Activated CD8-positive, alpha-beta memory T cell treated with anti-CD3 and anti-CD28 coated beads for 36 hours (primary cell): ENCODE data around the gene KRT17. TPM values are rescaled to one million over a fixed set of nuclear protein-coding genes. Genes with fewer than 3 reads are reported as not detected.
"Not testable (repeated sequence)": the region's sequence is repeated elsewhere in the genome, so short reads cannot be mapped to it uniquely, and the experiment has no call there.

Experiments used
- CTCF ChIA-PET: fragments of 350-600 bp; sonication (Branson Sonifier 250); formaldehyde crosslinking; loops from one replicate; lab custom pipeline; 2021; ENCODE audit warnings: antibody characterized with exemption; lab: Charles Lee
- POLR2A ChIA-PET: fragments of 350-600 bp; sonication (Branson Sonifier 250); formaldehyde crosslinking; loops from one replicate; lab custom pipeline; 2021; ENCODE audit warnings: antibody characterized with exemption; lab: Charles Lee
- total RNA-seq, 2 experiments: library from RNA; stranded (reverse); gene quantifications; one replicate each; pipeline ENCODE4 v1.2.3, GENCODE V29; 2021

KRT17 gene
- total RNA-seq, 2 experiments from 2014 or later = 0.27 TPM; not detected in 1

DNA sequence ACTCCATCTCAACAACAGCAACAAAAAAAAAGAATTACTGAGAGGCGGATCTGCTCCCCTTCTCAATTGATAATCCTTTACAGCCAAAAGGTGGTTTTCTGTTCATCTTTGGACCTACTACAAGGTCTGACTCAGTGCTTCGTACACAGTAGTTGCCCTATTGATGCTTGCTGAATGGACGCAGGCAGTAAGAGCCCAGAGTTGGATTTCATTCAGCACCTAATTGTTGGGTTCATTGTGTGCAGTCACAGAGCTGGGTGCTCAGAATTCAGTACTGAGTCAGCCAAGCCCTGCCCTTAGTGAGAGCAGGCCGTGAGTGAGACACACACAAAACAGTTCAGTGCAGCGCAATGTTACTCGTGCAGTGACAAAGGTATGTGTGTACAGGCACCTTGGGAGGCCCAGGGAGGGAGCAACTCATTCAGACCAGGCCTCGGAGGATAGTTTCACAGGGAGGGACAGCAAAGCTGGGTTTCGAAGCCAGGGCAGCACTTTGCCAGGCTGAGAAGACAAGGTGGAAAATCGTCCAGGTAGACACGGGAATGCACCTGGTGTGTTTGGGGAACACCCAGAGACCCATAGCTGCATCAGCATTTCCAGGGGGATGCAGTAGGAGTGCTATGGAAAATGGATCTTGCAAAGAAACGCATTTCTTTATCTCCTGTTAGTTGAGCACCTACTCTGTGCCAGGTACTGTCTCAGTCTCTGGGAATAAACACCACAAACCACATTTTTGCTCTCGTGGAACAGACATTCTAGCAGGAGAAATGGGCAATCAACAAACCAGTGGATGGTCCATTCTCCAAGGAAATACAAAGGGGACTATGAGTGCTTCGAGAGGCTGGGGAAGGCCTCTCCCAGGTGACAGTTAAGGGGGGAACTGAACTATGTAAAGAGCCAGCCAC is 18.1 kb upstream of the KRT17 start:
- ChIA-PET POLR2A (no interaction called here), CTCF (interaction anchor here (1.4 kb wide), 1 partner anchor 93 kb away, joined by 8 read pairs; no protein-coding TSS in a partner anchor)

DNA sequence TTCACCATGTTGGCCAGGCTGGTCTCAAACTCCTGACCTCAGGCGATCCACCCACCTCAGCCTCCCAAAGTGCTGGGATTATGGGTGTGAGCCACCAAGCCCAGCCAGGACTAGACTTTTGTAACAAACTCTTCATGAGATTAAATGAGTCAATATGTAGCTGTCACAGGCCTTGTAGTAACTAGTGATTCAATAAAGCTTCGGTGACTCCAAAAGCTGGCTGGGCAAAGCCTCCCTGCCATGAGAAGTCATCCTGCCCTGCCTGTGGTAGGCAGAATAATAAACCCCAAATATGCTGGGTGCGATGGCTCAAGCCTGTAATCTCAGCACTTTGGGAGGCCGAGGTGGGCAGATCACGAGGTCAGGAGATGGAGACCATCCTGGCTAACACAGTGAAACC is 16.2 kb upstream of the KRT17 start:
- POLR2A ChIA-PET = not testable (repeated sequence)
- CTCF ChIA-PET = interaction anchor here (1.8 kb wide), 1 partner anchor 26 kb away, joined by 5 read pairs; no protein-coding TSS in a partner anchor

DNA sequence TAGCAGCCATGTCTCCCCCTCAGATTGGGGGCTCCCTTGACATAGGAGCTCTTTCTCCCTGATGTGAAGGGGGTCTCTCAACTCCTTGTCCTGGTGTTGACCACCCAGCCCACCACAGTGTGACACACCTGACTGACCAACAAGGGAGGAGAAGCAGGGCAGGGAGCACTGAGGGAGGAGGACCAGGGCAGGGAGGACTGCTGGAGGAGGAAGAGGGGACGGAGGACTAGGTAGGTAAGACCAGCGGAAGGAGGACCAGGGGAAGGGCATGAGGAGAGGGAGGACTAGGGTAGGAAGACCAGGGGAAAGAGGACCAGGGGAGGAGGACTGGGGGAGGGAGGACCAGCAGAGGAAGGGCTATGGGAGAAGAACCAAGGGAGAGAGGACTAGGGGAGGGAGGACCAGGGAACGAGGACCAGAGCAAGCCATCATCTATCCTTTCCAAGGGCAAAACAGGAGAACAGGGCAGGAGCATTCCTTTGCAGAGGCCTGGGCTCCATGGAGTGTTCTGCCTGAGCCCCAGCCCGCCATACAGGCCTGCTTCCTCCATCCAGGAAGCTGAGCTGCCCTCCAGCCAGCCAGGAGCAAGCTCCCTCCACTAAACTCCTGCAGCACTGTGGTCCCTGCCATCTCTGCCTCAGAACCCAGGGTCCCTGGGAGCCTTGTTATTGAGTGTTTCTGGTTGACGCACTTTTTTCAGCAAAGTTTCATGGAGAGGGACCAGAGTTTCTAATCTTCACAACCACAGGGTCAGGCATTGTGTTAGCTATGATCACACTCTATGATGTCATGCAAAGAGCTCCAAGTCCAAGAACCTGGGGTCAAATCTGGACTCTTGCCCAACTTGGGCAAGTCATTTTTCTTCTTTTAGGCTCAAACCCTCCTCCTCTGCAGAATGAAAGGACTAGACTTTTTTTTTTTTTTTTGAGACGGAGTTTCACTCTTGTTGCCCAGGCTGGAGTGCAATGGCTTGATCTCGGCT is 15.4 kb upstream of the KRT17 start:
- CTCF ChIA-PET = interaction anchor here (1.0 to 1.8 kb wide), 3 partner anchors 9 to 27 kb away, joined by 4 to 6 read pairs (median 5); no protein-coding TSS in a partner anchor
- POLR2A ChIA-PET = no interaction called here

GRCh38 chr17:41638941-41639340 is 14.6 kb upstream of the KRT17 start:
- POLR2A ChIA-PET = no interaction called here
- CTCF ChIA-PET = interaction anchor here (1.5 to 1.8 kb wide), 2 partner anchors 10 to 28 kb away, joined by 5 to 6 read pairs; no protein-coding TSS in a partner anchor

GRCh38 chr17:41638194-41638593 is 13.8 kb upstream of the KRT17 start:
- ChIA-PET POLR2A (no interaction called here), CTCF (interaction anchor here (2.3 kb wide), 1 partner anchor 10 kb away, joined by 10 read pairs; no protein-coding TSS in a partner anchor)

- CTCF ChIA-PET = interaction anchor here (1.1 to 2.3 kb wide), 3 partner anchors 11 to 88 kb away, joined by 4 to 10 read pairs (median 4); no protein-coding TSS in a partner anchor
- POLR2A ChIA-PET = no interaction called here
These were observed 12.3 kb upstream of the KRT17 start for GRCh38 chr17:41636652-41637051.

- ChIA-PET POLR2A (no interaction called here), CTCF (interaction anchor here (1.1 kb wide), 1 partner anchor 28 kb away, joined by 4 read pairs; no protein-coding TSS in a partner anchor)
These were observed 11.0 kb upstream of the KRT17 start for GRCh38 chr17:41635121-41636097.

DNA sequence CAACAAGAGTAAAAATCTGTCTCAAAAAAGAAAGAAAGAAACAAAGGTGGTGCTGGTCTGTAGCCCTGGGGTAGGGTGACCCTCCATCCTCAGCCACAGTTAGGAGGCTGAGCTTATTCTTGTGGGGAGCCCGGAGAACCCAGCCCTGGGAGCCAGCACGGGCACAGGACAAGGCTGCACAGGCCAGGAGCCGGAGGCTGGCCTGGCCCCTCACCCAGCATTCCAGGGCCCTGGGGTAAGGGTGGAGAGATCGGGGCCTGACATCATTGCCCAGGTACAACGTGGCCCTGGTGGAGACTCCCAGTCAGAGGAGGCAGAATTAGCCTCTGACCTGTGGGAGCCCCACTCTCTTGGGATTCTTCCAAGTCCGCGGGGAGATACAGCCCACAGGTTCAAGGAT is 10.3 kb upstream of the KRT17 start:
- POLR2A ChIA-PET = no interaction called here
- CTCF ChIA-PET = interaction anchor here (0.7 kb wide), 1 partner anchor 14 kb away, joined by 4 read pairs; no protein-coding TSS in a partner anchor

DNA sequence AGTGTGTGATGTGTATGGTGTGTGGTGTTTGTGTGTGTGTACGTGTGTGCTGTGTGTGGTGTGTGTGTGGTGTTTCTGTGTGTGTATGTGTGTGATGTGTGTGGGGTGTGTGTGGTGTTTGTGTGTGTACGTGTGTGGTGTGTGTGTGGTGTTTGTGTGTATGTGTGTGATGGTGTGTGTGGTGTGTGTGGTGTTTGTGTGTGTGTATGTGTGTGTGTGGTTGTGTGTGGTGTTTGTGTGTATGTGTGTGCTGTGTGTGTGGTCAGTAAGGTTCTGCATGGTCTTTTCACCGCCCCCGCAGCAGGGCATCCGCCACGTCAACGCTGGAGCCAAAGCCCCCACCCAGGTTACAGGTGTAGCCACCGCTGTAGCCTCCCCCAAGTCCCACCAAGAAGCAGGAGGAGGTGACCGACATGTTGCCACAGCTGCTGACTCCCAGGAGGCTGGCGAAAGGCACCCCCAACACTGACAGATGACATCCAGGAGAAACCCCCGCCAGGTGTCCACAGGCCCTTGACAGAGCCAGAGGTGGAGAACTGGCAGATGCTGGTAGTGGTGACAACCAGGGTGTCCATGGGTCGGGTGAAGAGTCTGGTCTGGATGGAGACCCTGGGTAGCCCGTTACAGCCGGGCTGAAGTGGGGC is 9.3 kb upstream of the KRT17 start:
- POLR2A ChIA-PET = no interaction called here
- CTCF ChIA-PET = interaction anchor here (0.7 kb wide), 1 partner anchor 15 kb away, joined by 4 read pairs; no protein-coding TSS in a partner anchor

DNA sequence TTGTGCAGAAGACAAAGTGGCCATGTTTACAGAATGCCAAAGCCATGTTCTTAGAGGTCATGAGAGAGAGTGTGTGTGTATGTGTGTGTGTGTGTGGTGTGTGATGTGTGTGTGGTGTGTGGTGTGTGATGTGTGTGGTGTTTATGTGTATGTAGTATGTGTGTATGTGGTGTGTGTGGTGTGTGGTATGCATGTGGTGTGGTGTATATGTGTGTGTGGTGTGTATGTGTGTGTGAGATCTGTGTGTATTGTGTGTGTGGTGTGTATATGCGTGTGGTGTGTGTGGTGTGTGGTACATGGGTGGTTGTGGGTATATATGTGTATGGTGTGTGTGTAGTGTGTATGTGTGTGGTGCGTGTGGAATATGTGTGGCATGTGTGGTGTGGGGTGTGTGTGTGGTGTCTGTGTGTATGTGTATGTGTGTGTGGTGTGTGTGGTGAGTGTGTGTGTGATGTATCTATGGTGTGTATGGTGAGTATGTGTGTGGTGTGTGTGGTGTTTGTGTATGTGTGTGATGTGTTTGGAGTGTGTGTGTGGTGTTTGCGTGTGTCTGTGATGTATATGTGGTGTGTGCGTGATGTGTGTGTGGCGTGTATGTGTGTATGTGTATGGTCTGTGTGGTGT is 8.2 kb upstream of the KRT17 start:
- ChIA-PET CTCF (no interaction called here), POLR2A (no interaction called here)

DNA sequence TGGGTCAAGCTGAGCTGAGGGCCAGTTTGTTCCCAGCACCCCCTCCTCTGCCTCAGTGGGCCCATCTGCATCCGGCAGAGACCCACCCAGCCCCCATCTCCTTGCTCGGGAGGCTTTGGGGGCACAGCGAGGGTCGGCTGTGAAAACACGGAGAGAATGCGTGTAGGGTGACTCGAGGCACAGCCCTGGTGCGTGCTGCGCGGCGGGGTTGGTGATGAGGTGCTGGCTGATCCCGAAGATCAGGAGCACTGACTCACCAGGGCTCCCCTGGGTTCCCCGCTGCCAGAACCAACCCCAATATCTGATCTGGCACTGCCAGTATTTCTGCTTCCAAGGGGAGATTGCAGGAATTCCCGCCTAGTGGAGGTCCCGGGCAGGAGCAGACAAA is 7.5 kb upstream of the KRT17 start:
- POLR2A ChIA-PET = no interaction called here
- CTCF ChIA-PET = no interaction called here

DNA sequence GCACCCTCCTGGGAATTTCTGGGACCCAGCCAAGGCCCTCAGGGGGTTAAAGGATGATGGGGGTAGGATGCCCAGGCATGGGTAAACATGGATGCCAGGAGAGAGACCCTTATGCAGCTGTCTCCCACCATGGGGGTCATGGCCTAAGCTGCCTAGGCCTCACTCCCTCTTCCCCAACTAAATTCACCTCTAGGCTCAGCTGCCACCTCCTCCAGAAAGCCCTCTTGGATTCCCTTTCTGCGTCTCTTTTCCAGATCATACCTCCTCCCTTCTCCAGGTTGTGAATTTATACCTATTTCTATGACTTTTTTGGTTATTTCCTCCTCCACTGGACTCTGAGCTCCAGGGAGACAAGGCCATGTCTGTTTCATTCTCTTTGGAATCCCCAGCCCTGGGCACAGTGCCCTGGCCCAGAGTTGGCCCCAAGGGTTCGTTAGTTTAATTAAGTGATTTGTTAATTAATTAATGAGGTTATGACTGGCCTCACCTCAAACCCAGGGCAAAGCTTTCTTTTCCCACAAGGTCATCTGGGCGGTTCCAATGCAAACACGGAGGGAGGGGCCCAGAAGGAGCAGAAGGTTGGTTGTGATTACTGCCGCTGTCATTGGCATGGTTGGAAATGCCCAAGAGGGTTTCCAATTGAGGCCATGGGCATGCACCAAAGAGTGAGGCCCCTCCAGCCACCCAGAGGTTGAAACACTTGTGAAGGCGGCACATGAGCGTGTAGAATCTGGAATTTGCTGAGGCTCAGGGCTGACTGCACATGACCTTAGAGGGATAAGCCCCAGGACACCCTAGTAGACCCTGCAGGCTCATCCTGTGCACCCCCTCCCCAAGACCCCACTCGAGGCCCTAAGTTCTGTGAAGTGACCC is 6.9 kb upstream of the KRT17 start:
- POLR2A ChIA-PET = no interaction called here
- CTCF ChIA-PET = no interaction called here

GRCh38 chr17:41629826-41630670 is 5.7 kb upstream of the KRT17 start:
- POLR2A ChIA-PET = no interaction called here
- CTCF ChIA-PET = no interaction called here

DNA sequence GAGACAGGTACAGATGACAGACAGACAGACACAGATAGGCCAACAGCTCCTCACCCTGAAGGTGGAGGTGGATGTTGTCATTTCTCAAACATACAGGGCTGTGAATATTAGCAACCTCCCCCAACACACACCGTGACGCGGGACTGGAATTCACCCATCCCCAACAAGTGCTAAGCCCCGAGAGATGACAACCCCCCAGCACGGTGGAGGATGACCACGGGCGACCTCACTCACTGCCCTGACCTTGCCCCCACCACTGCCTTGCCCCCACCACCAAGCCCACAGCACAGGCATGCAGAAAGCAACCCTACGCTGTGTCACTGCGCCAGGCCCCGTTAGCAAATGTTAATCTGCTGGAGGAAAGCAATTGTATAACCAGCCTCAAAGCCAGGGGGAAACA is 4.9 kb upstream of the KRT17 start:
- ChIA-PET POLR2A (no interaction called here), CTCF (no interaction called here)

- POLR2A ChIA-PET, CTCF ChIA-PET: not testable (repeated sequence)
These were observed 4.4 kb upstream of the KRT17 start for GRCh38 chr17:41628621-41629255.
